ENCODE results near the gene ABLIM1. TPM values are rescaled to one million over a fixed set of nuclear protein-coding genes. Genes with fewer than 3 reads are reported as not detected.

Gene ABLIM1
- total and polyA plus RNA-seq, 2 of the 13 experiments (the other 11 are each of a cell fraction or from before 2014, with no cell fraction given) = 59.4 to 92.7 TPM

- Histone ChIP-seq H3K27me3 (ENCODE audit: control insufficient read depth in 1 of 2, insufficient read depth in 2 of 2, low read length in 2 of 2) (no peaks in the 10 kb centered on the region), H3K4me3 (replicated peaks in 1 of 3; ENCODE audit: insufficient read depth in 1 of 3, low read depth in 2 of 3, low read length in 3 of 3) (no peak overlapping the region), H3K27ac (ENCODE audit: extremely low read length, insufficient read depth, low read length) (no peak overlapping the region), H4K20me1 (ENCODE audit: insufficient read depth, low read length) (no peaks in the 10 kb centered on the region), H2AFZ (ENCODE audit: low read length) (no peak overlapping the region), H3K36me3 (replicated peaks in 1 of 2; ENCODE audit: control insufficient read depth in 1 of 2, insufficient read depth in 2 of 2, low read length in 2 of 2) (peaks cover 37 to 81% of the 10 kb centered on the region in 2 experiments), H3K79me2 (ENCODE audit: insufficient read depth, low read length) (no peaks in the 10 kb centered on the region), H3K4me2 (ENCODE audit: low read depth, low read length) (no peak overlapping the region), H3K9me3 (ENCODE audit: low read length) (no peaks in the 10 kb centered on the region), H3K4me1 (ENCODE audit: insufficient read depth, low read length) (no peaks in the 10 kb centered on the region), H3K9ac (ENCODE audit: insufficient read depth, low read depth, low read length) (no peak overlapping the region)
- CTCF ChIA-PET (ENCODE audit: low intra/inter-chr PET ratio, low total read pairs) = interaction anchor here (1.3 kb wide), 1 partner anchor 134 kb away, joined by 4 read pairs; no protein-coding TSS in a partner anchor
- in situ Hi-C loops (cut with HindIII; ENCODE audit: extremely low pct_ligation_motif_present, low pct_unique_long_range_greater_than_20kb) = no loop called here
- POLR2A ChIA-PET = no interaction called here
- intact Hi-C loops (cut with micrococcal nuclease; ENCODE audit: unreplicated experiment) = no loop called here
- 95% methylated on average over 9 of the region's 9 CpGs for WGBS (ENCODE audit: low lambda C conversion rate)
- peak; percentile 51 for FAIRE-seq
- DNase-seq (ENCODE audit: low spot score) = peak; percentile 12
- TF ChIP-seq MAFK (conservative IDR thresholded peaks at IDR 0.05 in 1 of 2, IDR thresholded peaks at IDR 0.05 in 1 of 2; ENCODE audit: low read length in 2 of 2) = peak; percentile 60 to 66
- no peak for TF ChIP-seq SNRNP70 (IDR thresholded peaks at IDR 0.05; ENCODE audit: low read depth, low read length)
- TF ChIP-seq ZNF234 (CRISPR knock-in tag; conservative IDR thresholded peaks at IDR 0.05) = no peak
- TF ChIP-seq ZNF143 (CRISPR knock-in tag; IDR thresholded peaks at IDR 0.05) = no peak
- TF ChIP-seq, protein P1, sequence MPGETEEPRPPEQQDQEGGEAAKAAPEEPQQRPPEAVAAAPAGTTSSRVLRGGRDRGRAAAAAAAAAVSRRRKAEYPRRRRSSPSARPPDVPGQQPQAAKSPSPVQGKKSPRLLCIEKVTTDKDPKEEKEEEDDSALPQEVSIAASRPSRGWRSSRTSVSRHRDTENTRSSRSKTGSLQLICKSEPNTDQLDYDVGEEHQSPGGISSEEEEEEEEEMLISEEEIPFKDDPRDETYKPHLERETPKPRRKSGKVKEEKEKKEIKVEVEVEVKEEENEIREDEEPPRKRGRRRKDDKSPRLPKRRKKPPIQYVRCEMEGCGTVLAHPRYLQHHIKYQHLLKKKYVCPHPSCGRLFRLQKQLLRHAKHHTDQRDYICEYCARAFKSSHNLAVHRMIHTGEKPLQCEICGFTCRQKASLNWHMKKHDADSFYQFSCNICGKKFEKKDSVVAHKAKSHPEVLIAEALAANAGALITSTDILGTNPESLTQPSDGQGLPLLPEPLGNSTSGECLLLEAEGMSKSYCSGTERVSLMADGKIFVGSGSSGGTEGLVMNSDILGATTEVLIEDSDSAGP (CRISPR knock-in tag; IDR thresholded peaks at IDR 0.05; ENCODE audit: borderline replicate concordance) = no peak
- TF ChIP-seq, protein P2, sequence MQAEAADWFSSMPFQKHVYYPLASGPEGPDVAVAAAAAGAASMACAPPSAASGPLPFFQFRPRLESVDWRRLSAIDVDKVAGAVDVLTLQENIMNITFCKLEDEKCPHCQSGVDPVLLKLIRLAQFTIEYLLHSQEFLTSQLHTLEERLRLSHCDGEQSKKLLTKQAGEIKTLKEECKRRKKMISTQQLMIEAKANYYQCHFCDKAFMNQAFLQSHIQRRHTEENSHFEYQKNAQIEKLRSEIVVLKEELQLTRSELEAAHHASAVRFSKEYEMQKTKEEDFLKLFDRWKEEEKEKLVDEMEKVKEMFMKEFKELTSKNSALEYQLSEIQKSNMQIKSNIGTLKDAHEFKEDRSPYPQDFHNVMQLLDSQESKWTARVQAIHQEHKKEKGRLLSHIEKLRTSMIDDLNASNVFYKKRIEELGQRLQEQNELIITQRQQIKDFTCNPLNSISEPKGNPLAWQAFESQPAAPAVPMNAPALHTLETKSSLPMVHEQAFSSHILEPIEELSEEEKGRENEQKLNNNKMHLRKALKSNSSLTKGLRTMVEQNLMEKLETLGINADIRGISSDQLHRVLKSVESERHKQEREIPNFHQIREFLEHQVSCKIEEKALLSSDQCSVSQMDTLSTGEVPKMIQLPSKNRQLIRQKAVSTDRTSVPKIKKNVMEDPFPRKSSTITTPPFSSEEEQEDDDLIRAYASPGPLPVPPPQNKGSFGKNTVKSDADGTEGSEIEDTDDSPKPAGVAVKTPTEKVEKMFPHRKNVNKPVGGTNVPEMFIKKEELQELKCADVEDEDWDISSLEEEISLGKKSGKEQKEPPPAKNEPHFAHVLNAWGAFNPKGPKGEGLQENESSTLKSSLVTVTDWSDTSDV (CRISPR knock-in tag; IDR thresholded peaks at IDR 0.05) = no peak
- peak; percentile 41; the same call in 1 of the 2 replicates for TF ChIP-seq MAFF (IDR thresholded peaks at IDR 0.05; ENCODE audit: low read depth, low read length)
- peak; percentile 20 for TF ChIP-seq RBM22 (optimal IDR thresholded peaks at IDR 0.05; ENCODE audit: low read length)
- ATAC-seq = peak; percentile 70
- no TSS peak for BruUV-seq (replicated peaks)
Observed at GRCh38 chr10:114437473-114438292, 220.4 kb downstream of the ABLIM1 start.

All from HepG2 (cell line).